Muscle layer of duodenum (tissue), 2 donors: ENCODE measurements around the gene PHF14.

Experiments used
- H3K27ac ChIP-seq: one replicate; pipeline ENCODE4 v1.7.0; 2013; ENCODE audit warnings: mild to moderate bottlenecking, low read length
- H3K27me3 ChIP-seq: one replicate; pipeline ENCODE4 v1.7.0; 2013; ENCODE audit warnings: low read depth, mild to moderate bottlenecking, control low read depth, low read length
- H3K36me3 ChIP-seq, 2 donors: one replicate each; pipeline ENCODE4 v1.7.0; 2013; ENCODE audit warnings: low read length in 2 of 2, control low read depth in 1 of 2, mild to moderate bottlenecking in 1 of 2; ENCODE audit not compliant: insufficient read depth in 2 of 2, control insufficient read depth in 1 of 2
- H3K4me1 ChIP-seq, 2 donors: one replicate each; pipeline ENCODE4 v1.7.0; 2013; ENCODE audit warnings: low read length in 2 of 2, mild to moderate bottlenecking in 2 of 2, control low read depth in 1 of 2, moderate library complexity in 1 of 2; ENCODE audit not compliant: insufficient read depth in 2 of 2, control insufficient read depth in 1 of 2
- H3K4me3 ChIP-seq, 2 donors: one replicate each; pipeline ENCODE4 v1.7.0; 2013; ENCODE audit warnings: low read length in 2 of 2, low read depth in 1 of 2, mild to moderate bottlenecking in 1 of 2
- H3K9me3 ChIP-seq, 2 donors: one replicate each; pipeline ENCODE4 v1.7.0; 2013; ENCODE audit warnings: low read length in 2 of 2, control low read depth in 1 of 2, mild to moderate bottlenecking in 1 of 2; ENCODE audit not compliant: control insufficient read depth in 1 of 2
- donor health status: healthy.

PHF14 gene

DNA sequence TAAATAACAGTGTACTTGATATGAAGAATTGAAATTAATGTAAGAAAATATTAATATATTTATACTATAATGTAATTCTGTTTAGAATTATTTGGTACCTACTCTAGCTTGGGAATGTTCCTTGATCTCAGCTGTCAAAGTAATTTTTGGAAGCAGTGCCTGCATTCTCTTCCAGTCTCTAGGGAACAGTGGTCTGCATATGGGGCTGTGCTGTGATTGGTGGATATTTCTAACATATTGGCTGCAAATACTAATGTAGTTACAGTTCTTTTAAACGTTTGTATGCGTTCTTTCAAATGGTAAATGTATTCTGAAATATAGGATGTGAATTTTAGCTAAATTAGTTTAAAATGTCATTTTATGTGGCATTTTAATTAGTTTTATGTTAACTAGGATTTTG lies 87.2 kb downstream of the PHF14 start:
- Histone ChIP-seq H3K4me1 (no peaks in the 10 kb centered on the region), H3K9me3 (no peaks in the 10 kb centered on the region), H3K36me3 (peaks cover 10 to 13% of the 10 kb centered on the region in 2 donors), H3K4me3 (no peak overlapping the region), H3K27me3 (no peaks in the 10 kb centered on the region), H3K27ac (no peak overlapping the region)

GRCh38 chr7:11062110-11062509 lies 88.4 kb downstream of the PHF14 start:
- Histone ChIP-seq H3K27me3 (no peaks in the 10 kb centered on the region), H3K4me3 (no peak overlapping the region), H3K27ac (no peak overlapping the region), H3K9me3 (no peaks in the 10 kb centered on the region), H3K36me3 (peaks cover 10 to 13% of the 10 kb centered on the region in 2 donors), H3K4me1 (no peaks in the 10 kb centered on the region)

- no peaks in the 10 kb centered on the region for H3K4me1 ChIP-seq
- peaks cover 0 to 11% of the 10 kb centered on the region in 2 donors for H3K36me3 ChIP-seq
- no peaks in the 10 kb centered on the region for H3K27me3 ChIP-seq
- H3K4me3 ChIP-seq, result no peak overlapping the region
- H3K9me3 ChIP-seq, result no peaks in the 10 kb centered on the region
- no peak overlapping the region for H3K27ac ChIP-seq
These were observed 95.9 kb downstream of the PHF14 start for GRCh38 chr7:11069591-11069990.

GRCh38 chr7:11077816-11078215 lies 104.1 kb downstream of the PHF14 start:
- Histone ChIP-seq H3K4me3 (no peak overlapping the region), H3K27me3 (no peaks in the 10 kb centered on the region), H3K27ac (no peak overlapping the region), H3K9me3 (no peaks in the 10 kb centered on the region), H3K36me3 (peaks cover 0 to 7% of the 10 kb centered on the region in 2 donors), H3K4me1 (no peaks in the 10 kb centered on the region)

DNA sequence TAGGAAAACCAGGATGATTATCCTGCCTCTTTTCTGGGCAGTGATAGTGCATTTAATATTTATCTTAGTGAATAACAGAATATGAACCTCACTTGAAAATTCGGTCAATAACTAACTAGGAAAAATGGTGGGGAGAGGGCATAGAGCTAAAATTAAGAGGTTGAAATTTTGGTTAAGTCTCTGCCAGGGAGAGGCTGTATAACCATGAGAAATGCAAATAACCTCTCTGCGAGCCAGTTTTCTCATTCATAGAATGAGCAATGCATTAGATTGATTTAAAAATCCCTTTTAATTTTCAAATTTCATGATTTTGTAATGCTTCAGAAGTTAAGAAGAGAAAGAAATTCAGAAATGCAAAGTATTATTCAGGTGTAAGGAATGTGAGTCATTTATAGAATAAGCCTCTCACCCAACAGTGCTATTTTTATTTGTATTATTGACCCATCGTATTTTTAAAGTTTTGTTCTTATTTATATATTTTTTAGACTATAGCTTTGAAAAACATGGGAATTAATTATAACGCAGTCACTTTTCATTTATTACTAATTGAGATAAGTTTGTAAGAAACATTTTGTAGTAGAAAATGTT lies 104.7 kb downstream of the PHF14 start:
- H3K9me3 ChIP-seq, result no peaks in the 10 kb centered on the region
- no peak overlapping the region for H3K4me3 ChIP-seq
- no peaks in the 10 kb centered on the region for H3K27me3 ChIP-seq

GRCh38 chr7:11079907-11080306 lies 106.2 kb downstream of the PHF14 start:
- H3K4me3 ChIP-seq, result no peak overlapping the region
- H3K36me3 ChIP-seq, result no peaks in the 10 kb centered on the region
- no peak overlapping the region for H3K27ac ChIP-seq
- H3K9me3 ChIP-seq, result no peaks in the 10 kb centered on the region
- H3K4me1 ChIP-seq, result no peaks in the 10 kb centered on the region
- no peaks in the 10 kb centered on the region for H3K27me3 ChIP-seq

More for the DNA sequence above, 104.7 kb downstream of the PHF14 start:
- Histone ChIP-seq H3K27ac (no peak overlapping the region), H3K4me1 (no peaks in the 10 kb centered on the region), H3K36me3 (peaks cover 0 to 5% of the 10 kb centered on the region in 2 donors)

DNA sequence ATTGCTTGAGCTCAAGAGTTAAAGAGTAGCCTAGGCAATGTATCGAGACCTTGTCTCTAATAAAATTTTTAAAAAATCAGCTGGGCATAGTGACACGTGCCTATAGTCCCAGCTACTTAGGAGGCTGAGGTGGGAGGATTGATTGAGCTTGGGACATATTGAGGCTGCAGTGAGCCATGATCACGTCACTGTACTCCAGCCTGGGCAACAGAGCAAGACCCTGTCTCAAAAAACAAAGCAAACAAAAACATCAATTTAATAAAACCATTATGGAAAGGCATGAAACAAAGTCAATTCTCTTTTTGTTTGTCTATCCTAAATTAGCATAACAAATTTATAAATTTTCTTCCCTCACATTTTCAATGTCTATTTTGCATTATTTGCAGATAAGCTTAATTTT lies 108.4 kb downstream of the PHF14 start:
- H3K36me3 ChIP-seq, result no peaks in the 10 kb centered on the region
- H3K4me1 ChIP-seq, result no peaks in the 10 kb centered on the region
- H3K4me3 ChIP-seq, result no peak overlapping the region
- no peaks in the 10 kb centered on the region for H3K27me3 ChIP-seq
- no peaks in the 10 kb centered on the region for H3K9me3 ChIP-seq
- no peak overlapping the region for H3K27ac ChIP-seq

- Histone ChIP-seq H3K27me3 (no peaks in the 10 kb centered on the region), H3K4me1 (no peaks in the 10 kb centered on the region), H3K27ac (no peak overlapping the region), H3K9me3 (no peaks in the 10 kb centered on the region), H3K36me3 (no peaks in the 10 kb centered on the region), H3K4me3 (no peak overlapping the region)
These were observed 109.0 kb downstream of the PHF14 start for GRCh38 chr7:11082552-11083213.

DNA sequence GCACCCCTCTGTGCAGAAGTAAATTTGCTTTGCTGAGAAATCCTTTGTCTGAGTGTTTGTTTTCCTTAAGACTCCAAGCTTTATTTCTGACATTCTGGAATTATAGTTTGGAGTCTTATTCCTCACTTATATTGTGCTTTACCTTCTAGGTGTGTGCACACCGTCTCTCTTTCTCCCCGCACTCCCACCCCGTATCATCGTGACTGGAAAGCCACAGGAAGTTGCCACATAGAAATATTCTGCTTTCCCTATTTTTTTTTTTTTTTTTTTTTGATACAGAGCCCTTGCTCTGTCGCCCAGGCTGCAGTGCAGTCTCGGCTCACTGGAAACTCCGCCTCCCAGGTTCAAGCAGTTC lies 109.5 kb downstream of the PHF14 start:
- no peaks in the 10 kb centered on the region for H3K4me1 ChIP-seq

DNA sequence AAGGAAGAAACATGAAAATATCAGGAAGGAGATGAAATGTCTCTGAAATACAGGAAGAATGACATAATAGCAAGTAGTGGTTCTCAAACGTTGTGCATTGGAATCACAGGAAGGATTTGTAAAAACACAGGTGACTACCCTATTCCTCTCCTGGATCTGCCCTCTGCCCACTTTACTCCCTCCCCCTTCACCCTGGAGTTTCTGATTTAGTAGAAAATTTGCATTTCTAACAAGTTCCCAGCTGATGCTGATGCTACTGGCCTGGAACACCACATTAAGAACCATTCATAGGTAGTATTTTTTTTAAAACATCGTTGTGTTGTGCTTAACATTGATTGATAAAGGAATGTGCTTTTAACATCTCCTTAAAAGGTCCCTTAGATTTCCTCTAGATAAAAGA lies 130.9 kb downstream of the PHF14 start:
- no peaks in the 10 kb centered on the region for H3K27me3 ChIP-seq
- H3K4me1 ChIP-seq, result no peaks in the 10 kb centered on the region
- H3K9me3 ChIP-seq, result no peaks in the 10 kb centered on the region
- H3K4me3 ChIP-seq, result no peak overlapping the region
- H3K27ac ChIP-seq, result no peak overlapping the region
- peaks cover 4 to 12% of the 10 kb centered on the region in 2 donors for H3K36me3 ChIP-seq

More for the DNA sequence above, 109.5 kb downstream of the PHF14 start:
- no peaks in the 10 kb centered on the region for H3K27me3 ChIP-seq
- H3K36me3 ChIP-seq, result no peaks in the 10 kb centered on the region
- H3K4me3 ChIP-seq, result no peak overlapping the region
- no peak overlapping the region for H3K27ac ChIP-seq
- no peaks in the 10 kb centered on the region for H3K9me3 ChIP-seq

- H3K4me1 ChIP-seq, result no peaks in the 10 kb centered on the region
- no peaks in the 10 kb centered on the region for H3K9me3 ChIP-seq
- H3K36me3 ChIP-seq, result peaks cover 0 to under 1% of the 10 kb centered on the region in 2 donors
- no peak overlapping the region for H3K4me3 ChIP-seq
- H3K27me3 ChIP-seq, result no peaks in the 10 kb centered on the region
- H3K27ac ChIP-seq, result no peak overlapping the region
These were observed 136.0 kb downstream of the PHF14 start for GRCh38 chr7:11109659-11110058.
